Stomach (tissue), 4 donors: ENCODE data around the gene TCEAL3.
"Not testable (repeated sequence)": the region's sequence is repeated elsewhere in the genome, so short reads cannot be mapped to it uniquely, and the experiment has no call there.

Source experiments
- EP300 ChIP-seq: sonication (generic); formaldehyde crosslinking; IDR thresholded peaks from one replicate; pipeline ENCODE4 v1.6.1; 2017; ENCODE audit warnings: antibody characterized with exemption
- POLR2A ChIP-seq, 4 donors: fragments of 450-650 bp; IDR thresholded peaks; one replicate each; pipeline ENCODE4 v1.6.1; 2016; ENCODE audit warnings: antibody characterized with exemption in 4 of 4, control low read depth in 2 of 4, mild to moderate bottlenecking in 1 of 4, moderate library complexity in 1 of 4
- POLR2AphosphoS5 ChIP-seq, 3 donors: sonication (generic); formaldehyde crosslinking; IDR thresholded peaks; one replicate each; pipeline ENCODE4 v1.6.1; 2016; ENCODE audit warnings: antibody characterized with exemption in 3 of 3
- TF ChIP-seq, protein P1 (sequence below), 7 experiments: fragments of 450-650 bp in 4 of 7; fragments of 200-600 bp in 3 of 7; sonication (generic) in 3 of 7; IDR thresholded peaks; one replicate each; pipeline ENCODE4 v1.5.1; 2016 to 2019; ENCODE audit warnings: antibody characterized with exemption in 7 of 7, control low read depth in 2 of 7, mild to moderate bottlenecking in 1 of 7

GRCh38 chrX:103592295-103592694 lies 15.5 kb upstream of the TCEAL3 start:
- TF ChIP-seq POLR2A (IDR thresholded peaks at IDR 0.05); POLR2AphosphoS5 (IDR thresholded peaks at IDR 0.05); EP300: not testable (repeated sequence)
- TF ChIP-seq, protein P1, sequence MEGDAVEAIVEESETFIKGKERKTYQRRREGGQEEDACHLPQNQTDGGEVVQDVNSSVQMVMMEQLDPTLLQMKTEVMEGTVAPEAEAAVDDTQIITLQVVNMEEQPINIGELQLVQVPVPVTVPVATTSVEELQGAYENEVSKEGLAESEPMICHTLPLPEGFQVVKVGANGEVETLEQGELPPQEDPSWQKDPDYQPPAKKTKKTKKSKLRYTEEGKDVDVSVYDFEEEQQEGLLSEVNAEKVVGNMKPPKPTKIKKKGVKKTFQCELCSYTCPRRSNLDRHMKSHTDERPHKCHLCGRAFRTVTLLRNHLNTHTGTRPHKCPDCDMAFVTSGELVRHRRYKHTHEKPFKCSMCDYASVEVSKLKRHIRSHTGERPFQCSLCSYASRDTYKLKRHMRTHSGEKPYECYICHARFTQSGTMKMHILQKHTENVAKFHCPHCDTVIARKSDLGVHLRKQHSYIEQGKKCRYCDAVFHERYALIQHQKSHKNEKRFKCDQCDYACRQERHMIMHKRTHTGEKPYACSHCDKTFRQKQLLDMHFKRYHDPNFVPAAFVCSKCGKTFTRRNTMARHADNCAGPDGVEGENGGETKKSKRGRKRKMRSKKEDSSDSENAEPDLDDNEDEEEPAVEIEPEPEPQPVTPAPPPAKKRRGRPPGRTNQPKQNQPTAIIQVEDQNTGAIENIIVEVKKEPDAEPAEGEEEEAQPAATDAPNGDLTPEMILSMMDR (IDR thresholded peaks at IDR 0.05): not testable (repeated sequence)
